Nucleus accumbens (tissue), 56 donors: Measurements from ENCODE around the gene CDK5R1.

Experiments used
- DNase-seq, 56 donors: peaks; one replicate each; lab custom pipeline; 2025; lab: John Stamatoyannopoulos, UW

The CDK5R1 gene

DNA sequence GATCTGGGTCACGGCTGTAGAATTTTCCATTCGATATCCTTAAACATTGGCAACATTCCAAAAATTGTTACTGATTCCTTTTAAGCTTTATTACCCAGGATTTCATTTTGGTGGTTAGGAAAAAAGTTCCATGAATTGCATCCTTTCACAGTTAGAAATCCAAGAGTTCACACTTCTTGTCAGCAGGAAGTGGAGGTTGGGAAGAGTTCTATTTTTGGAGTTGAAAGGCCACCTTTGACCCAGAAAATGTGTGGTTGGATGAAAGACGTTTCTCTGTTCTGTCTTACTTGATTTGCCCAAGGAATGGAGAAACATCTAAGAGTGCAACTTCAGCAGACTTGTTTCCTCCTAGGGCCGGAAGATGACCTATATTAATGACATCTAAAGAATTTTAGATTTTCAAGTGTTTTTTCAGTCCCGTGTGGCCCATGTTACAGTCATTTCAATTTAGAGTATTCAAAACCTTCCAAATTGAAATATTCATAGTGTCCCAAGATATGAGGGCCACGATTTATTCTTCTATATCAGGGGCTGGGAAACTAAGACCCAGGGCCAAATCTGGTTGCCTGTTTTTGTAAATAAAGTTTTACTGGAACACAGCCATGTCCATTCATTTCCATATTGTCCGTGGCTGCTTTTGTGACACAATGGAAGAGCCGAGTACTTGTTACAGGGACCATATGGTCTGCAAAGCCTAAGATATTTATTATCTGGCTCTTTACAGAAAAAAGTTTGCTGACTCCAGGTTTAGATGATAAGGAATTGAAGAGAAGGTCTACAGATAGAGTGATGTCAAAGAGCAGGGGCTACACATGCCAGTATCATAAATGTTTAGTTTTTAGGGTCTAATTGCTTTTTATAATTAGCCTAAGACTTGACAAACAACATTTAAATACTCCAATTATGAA is 50.2 kb downstream of the CDK5R1 start:
- no peak for DNase-seq
